Mesodermal cell (in vitro differentiated cells): ENCODE data around the gene GGCX.

ENCODE experiments used
- H3K27ac ChIP-seq: 2 replicates; pipeline ENCODE4 v1.7.0; 2013; ENCODE audit warnings: mild to moderate bottlenecking, low read depth, low read length, moderate library complexity; ENCODE audit not compliant: severe bottlenecking
- H3K36me3 ChIP-seq: 2 replicates; pipeline ENCODE4 v1.7.1; 2013; ENCODE audit warnings: mild to moderate bottlenecking, low read length, moderate library complexity; ENCODE audit not compliant: control insufficient read depth, insufficient read depth
- H3K4me1 ChIP-seq: one replicate; pipeline ENCODE4 v1.7.1; 2013; ENCODE audit warnings: mild to moderate bottlenecking, low read length; ENCODE audit not compliant: insufficient read depth, control insufficient read depth, poor library complexity, severe bottlenecking
- H3K4me3 ChIP-seq: 2 replicates; pipeline ENCODE4 v1.7.0; 2013; ENCODE audit warnings: low read length, control low read depth, mild to moderate bottlenecking; ENCODE audit not compliant: insufficient read depth, poor library complexity, severe bottlenecking; ENCODE audit errors: extremely low read depth
- H3K9me3 ChIP-seq: 2 replicates; pipeline ENCODE4 v1.7.1; 2013; ENCODE audit warnings: mild to moderate bottlenecking, low read length, moderate library complexity; ENCODE audit not compliant: control insufficient read depth
- WGBS, 2 experiments: methylation state at CpG; one replicate each; pipeline ENCODE4 v1.1.5; 2013; ENCODE audit warnings: missing lambda C conversion rate in 2 of 2; ENCODE audit not compliant: insufficient coverage in 2 of 2; 5-methylcytosine and 5-hydroxymethylcytosine counted together

GGCX gene

GRCh38 chr2:85584354-85584856 is 23.1 kb upstream of the GGCX start, which contains the start of gene VAMP5:
Gene VAMP5 (plus strand): TSS chr2:85584431. CDS start chr2:85584491, 60 bp downstream.
- WGBS, 2 experiments: 52 to 67% methylated on average over 45 to 50 of the region's 52 CpGs
- H3K4me3 ChIP-seq: peak within 1 kb of the TSS; percentile 23
- H3K9me3 ChIP-seq: no peaks in the 10 kb centered on the region
- H3K4me1 ChIP-seq: peaks cover 39% of the 10 kb centered on the region
- peak within 1 kb of the TSS; percentile 85 for H3K27ac ChIP-seq
- H3K36me3 ChIP-seq: no peaks in the 10 kb centered on the region

DNA sequence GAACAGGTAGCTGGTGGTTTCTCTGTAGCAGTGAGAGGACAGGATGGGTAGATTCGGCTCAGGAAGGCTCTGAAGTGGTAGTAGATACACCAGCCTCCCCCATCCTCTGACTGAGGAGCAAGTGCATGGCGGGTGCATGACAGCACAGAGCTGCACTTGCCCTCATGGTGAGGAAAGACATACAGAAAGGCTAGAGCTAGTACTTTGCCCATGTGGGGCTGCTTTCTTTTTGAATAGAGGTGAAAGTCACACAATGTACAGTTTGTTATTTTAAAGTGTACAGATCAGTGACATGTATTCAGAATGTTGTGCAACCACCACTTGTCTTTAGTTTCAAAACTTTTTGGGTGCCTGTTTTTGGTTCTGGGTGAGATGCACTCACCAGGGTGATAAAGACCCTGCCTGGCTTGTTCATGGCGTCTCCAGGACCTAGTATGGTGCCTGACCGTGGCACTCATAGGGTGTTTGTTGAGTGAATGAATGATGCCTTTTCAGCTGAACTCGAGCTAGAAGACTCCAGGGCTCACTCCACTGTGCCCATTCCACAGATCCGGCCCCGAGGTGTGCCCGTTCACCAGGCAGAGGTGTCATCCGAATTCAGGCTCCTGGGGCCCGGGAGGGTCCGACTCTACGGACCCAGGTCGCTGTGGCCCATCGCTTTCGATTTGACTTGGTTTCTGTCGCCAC is 22.5 kb upstream of the GGCX start:
- 77 to 79% methylated on average over 13 to 15 of the region's 16 CpGs for WGBS, 2 experiments
- H3K27ac ChIP-seq: no peak overlapping the region
- no peaks in the 10 kb centered on the region for H3K9me3 ChIP-seq
- H3K36me3 ChIP-seq: no peaks in the 10 kb centered on the region
- peaks cover 44% of the 10 kb centered on the region for H3K4me1 ChIP-seq
- peak overlapping the region; percentile 23 for H3K4me3 ChIP-seq

- Histone ChIP-seq H3K27ac (no peak overlapping the region), H3K9me3 (no peaks in the 10 kb centered on the region), H3K4me1 (peaks cover 44% of the 10 kb centered on the region), H3K4me3 (no peak overlapping the region), H3K36me3 (no peaks in the 10 kb centered on the region)
- WGBS, 2 experiments: 40% methylated on average over 1 of the region's 1 CpG; no CpG with 5 or more reads in 1 of the 2 experiments
Measured at GRCh38 chr2:85582492-85582891, 21.2 kb upstream of the GGCX start.

DNA sequence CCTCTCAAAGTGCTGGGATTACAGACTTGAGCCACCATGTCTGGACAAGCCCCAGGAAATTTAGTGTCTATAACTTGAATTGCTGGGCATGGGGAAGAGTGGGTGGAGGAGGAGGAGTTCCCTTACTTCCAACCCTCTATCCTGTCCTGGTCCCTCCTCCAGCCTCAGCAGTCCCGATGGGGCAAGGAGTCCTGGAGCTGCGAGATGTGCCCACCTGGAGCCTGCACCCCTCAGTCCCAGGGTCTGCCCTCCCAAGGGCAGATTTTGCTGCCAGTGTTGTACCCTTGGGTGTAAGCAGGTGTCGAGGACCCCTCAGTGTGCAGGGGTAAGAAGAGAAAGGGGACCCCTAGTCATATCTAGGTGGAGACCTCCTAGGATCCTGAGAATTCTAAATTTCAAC is 18.9 kb upstream of the GGCX start:
- 67 to 100% methylated on average over 1 to 3 of the region's 3 CpGs for WGBS, 2 experiments
- Histone ChIP-seq H3K4me1 (peaks cover 42% of the 10 kb centered on the region), H3K36me3 (no peaks in the 10 kb centered on the region), H3K27ac (no peak overlapping the region), H3K9me3 (no peaks in the 10 kb centered on the region), H3K4me3 (no peak overlapping the region)

- Histone ChIP-seq H3K9me3 (no peaks in the 10 kb centered on the region), H3K27ac (peak overlapping the region; percentile 75), H3K4me1 (peaks cover 34% of the 10 kb centered on the region), H3K36me3 (no peaks in the 10 kb centered on the region), H3K4me3 (no peak overlapping the region)
- 13 to 35% methylated on average over 4 of the region's 6 CpGs for WGBS, 2 experiments
Measured at GRCh38 chr2:85579266-85579935, 18.1 kb upstream of the GGCX start.

DNA sequence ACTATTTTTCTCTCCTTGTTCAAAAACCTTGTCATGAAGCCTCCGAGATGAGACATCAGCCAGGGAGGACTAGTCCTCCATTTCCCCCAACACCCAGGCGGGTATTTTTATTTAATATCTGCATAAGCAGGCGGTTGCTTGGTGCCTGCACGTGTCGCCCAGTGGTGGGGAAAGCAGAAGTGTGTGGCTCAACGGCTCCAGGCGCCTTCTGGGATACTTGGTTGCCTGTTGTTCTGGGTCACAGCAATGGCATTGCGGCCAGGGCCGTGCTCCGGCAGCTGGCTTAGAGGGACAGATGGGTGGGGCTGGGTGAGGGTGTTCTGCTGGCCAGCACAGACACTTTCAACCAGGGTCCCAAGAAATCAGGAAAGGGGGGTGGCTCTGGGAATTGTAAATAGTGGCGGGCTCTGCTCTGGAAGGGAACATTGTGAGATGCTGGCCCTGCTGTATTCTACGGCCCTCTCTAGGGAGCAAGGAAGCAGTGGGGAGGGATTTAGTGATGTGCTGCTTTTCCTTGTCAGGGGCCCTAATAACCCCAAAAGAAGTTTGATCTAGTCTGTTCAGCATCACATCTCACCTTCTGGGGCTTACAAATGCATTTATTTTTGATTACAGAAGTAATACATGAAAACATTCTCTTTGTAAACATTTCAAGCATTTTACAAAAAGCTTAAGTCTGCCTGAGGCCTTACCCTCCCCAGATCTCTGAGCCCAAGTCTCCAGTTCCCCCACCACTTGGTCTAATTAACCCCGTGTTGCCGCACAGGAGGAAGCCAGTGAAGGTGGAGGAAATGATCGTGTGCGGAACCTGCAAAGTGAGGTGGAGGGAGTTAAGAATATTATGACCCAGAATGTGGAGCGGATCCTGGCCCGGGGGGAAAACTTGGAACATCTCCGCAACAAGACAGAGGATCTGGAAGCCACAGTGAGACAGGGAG is 17.2 kb upstream of the GGCX start:
- Histone ChIP-seq H3K9me3 (no peaks in the 10 kb centered on the region), H3K4me1 (peaks cover 34% of the 10 kb centered on the region), H3K27ac (peak overlapping the region; percentile 75), H3K36me3 (no peaks in the 10 kb centered on the region), H3K4me3 (peak overlapping the region; percentile 21)
- WGBS, 2 experiments: 48 to 73% methylated on average over 12 to 13 of the region's 19 CpGs

- peak within 1 kb of the TSS; percentile 75 for H3K27ac ChIP-seq
- H3K4me3 ChIP-seq: peak within 1 kb of the TSS; percentile 21
- H3K9me3 ChIP-seq: no peaks in the 10 kb centered on the region
- peaks cover 34% of the 10 kb centered on the region for H3K4me1 ChIP-seq
- no peaks in the 10 kb centered on the region for H3K36me3 ChIP-seq
- 14 to 16% methylated on average over 17 of the region's 19 CpGs for WGBS, 2 experiments
Measured at GRCh38 chr2:85577386-85578242, 16.3 kb upstream of the GGCX start, which contains the start of gene VAMP8. Gene VAMP8 (plus strand): TSS chr2:85577586. CDS start chr2:85577647, 61 bp downstream.

- WGBS, 2 experiments: 37% methylated on average over 2 of the region's 3 CpGs; no CpG with 5 or more reads in 1 of the 2 experiments
- no peak overlapping the region for H3K27ac ChIP-seq
- H3K4me1 ChIP-seq: peaks cover 34% of the 10 kb centered on the region
- H3K9me3 ChIP-seq: no peaks in the 10 kb centered on the region
- H3K4me3 ChIP-seq: no peak overlapping the region
- no peaks in the 10 kb centered on the region for H3K36me3 ChIP-seq
Measured at GRCh38 chr2:85577063-85577385, 15.7 kb upstream of the GGCX start.

GRCh38 chr2:85575739-85576138 is 14.4 kb upstream of the GGCX start:
- H3K4me3 ChIP-seq: no peak overlapping the region
- peak overlapping the region; percentile 36 for H3K27ac ChIP-seq
- peaks cover 34% of the 10 kb centered on the region for H3K4me1 ChIP-seq
- 91 to 98% methylated on average over 4 to 7 of the region's 8 CpGs for WGBS, 2 experiments
- no peaks in the 10 kb centered on the region for H3K9me3 ChIP-seq
- no peaks in the 10 kb centered on the region for H3K36me3 ChIP-seq

- 86 to 94% methylated on average over 3 of the region's 4 CpGs for whole genome bisulfite sequencing, 2 experiments
- Histone ChIP-seq H3K9me3 (no peaks in the 10 kb centered on the region), H3K4me3 (no peak overlapping the region), H3K27ac (no peak overlapping the region), H3K36me3 (no peaks in the 10 kb centered on the region), H3K4me1 (no peaks in the 10 kb centered on the region)
Measured at GRCh38 chr2:85566265-85566664, 5.0 kb upstream of the GGCX start.
